ENCODE results near the gene CFAP251. TPM values are rescaled to one million over a fixed set of nuclear protein-coding genes. Genes with fewer than 3 reads are reported as not detected.

CFAP251 gene
- total and polyA plus RNA-seq, 2 of the 8 experiments (the other 6 are each of a cell fraction or from before 2014, with no cell fraction given): 1.8 to 2.9 TPM

DNA sequence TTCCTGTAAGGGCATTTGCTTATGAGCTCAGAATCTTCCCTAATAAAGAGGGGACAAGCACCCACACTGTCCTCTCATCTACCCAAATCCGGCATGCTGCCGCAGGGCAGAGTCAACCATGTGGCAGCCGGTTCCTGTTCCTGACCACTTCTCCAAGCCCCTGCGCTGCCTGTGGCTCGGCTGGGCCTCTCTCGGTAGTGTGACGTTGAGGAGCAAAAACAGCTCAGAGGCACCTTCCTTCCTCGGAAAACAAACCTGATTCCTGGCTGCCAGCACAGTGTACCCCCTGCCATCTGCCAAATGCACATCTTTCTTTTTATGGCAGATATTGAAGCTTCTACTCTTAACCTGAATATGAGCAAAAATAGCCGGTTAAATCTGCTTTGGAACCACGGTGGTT, 50.5 kb downstream of the CFAP251 start:
- no peaks in the 10 kb centered on the region for H3K27me3 ChIP-seq (replicated peaks in 1 of 4; ENCODE audit: control insufficient read depth in 3 of 4, extremely low read depth in 1 of 4, insufficient read depth in 3 of 4, low read length in 3 of 4)
- WGBS, 2 experiments (ENCODE audit: extremely low coverage in 1 of 2, insufficient coverage in 1 of 2, insufficient read length in 1 of 2, insufficient replicate concordance in 2 of 2, low coverage in 1 of 2, low lambda C conversion rate in 2 of 2, missing lambda C conversion rate in 1 of 2): 91% methylated on average over 10 of the region's 10 CpGs; no CpG with 5 or more reads in 1 of the 2 experiments

More for the DNA sequence above, 50.5 kb downstream of the CFAP251 start:
- Histone ChIP-seq H3K79me2 (ENCODE audit: control insufficient read depth in 1 of 2, insufficient read depth in 2 of 2, low read length in 2 of 2) (no peaks in the 10 kb centered on the region), H3K23me2 (ENCODE audit: low read depth, low read length) (no peaks in the 10 kb centered on the region), H3K4me3 (ENCODE audit: extremely low read depth in 1 of 4, insufficient read depth in 2 of 4, low read depth in 3 of 4, low read length in 4 of 4) (no peak overlapping the region), H3K14ac (ENCODE audit: insufficient read length) (no peak overlapping the region), H4K91ac (replicated peaks; ENCODE audit: insufficient read length, low read length) (no peak overlapping the region), H3K4me1 (replicated peaks in 1 of 4; ENCODE audit: control insufficient read depth in 3 of 4, insufficient read depth in 4 of 4, low read length in 3 of 4) (no peaks in the 10 kb centered on the region), H4K20me1 (replicated peaks in 1 of 2; ENCODE audit: control insufficient read depth in 1 of 2, insufficient read depth in 2 of 2, low read length in 2 of 2) (no peaks in the 10 kb centered on the region), H2AFZ (ENCODE audit: low read length) (no peak overlapping the region), H3K4ac (replicated peaks; ENCODE audit: insufficient read length, low read depth, low read length) (no peak overlapping the region), H3K18ac (ENCODE audit: extremely low read depth, low read length) (no peak overlapping the region), H2BK120ac (replicated peaks; ENCODE audit: low read depth, low read length) (no peak overlapping the region), H3K9me3 (ENCODE audit: insufficient read depth in 2 of 2, low read depth in 1 of 2, low read length in 1 of 2) (peaks cover 5% of the 10 kb centered on the region in 2 experiments; a peak in 2 of 4 replicates), H2AK5ac (ENCODE audit: low read depth, low read length) (no peak overlapping the region), H2BK12ac (ENCODE audit: low read depth, low read length) (no peak overlapping the region), H3K56ac (replicated peaks; ENCODE audit: insufficient read length, low read depth, low read length) (no peak overlapping the region), H4K8ac (ENCODE audit: extremely low read depth, insufficient read depth, low read length) (no peak overlapping the region), H3K9ac (replicated peaks in 1 of 4; ENCODE audit: extremely low read depth in 1 of 4, low read depth in 3 of 4, low read length in 3 of 4) (peak overlapping the region in 1 of 4 experiments; percentile 19; a peak in 1 of 7 replicates), H3K36me3 (ENCODE audit: control insufficient read depth in 2 of 4, insufficient read depth in 4 of 4, low read length in 3 of 4) (no peaks in the 10 kb centered on the region), H3K27ac (ENCODE audit: low read depth, low read length) (no peak overlapping the region), H2BK15ac (ENCODE audit: low read length) (no peak overlapping the region), H2BK20ac (ENCODE audit: low read length) (no peak overlapping the region), H3K23ac (ENCODE audit: insufficient read length) (no peak overlapping the region), H3K79me1 (ENCODE audit: low read depth, low read length) (no peaks in the 10 kb centered on the region), H3K4me2 (ENCODE audit: insufficient read depth in 1 of 2, low read depth in 2 of 2, low read length in 2 of 2) (no peak overlapping the region), H4K5ac (ENCODE audit: insufficient read length, low read depth, low read length) (no peak overlapping the region), H2BK5ac (ENCODE audit: low read depth, low read length) (no peak overlapping the region)
- ChIA-PET CTCF (ENCODE audit: partially characterized antibody) (interaction anchor here (1.1 to 1.6 kb wide), 4 partner anchors 17 to 157 kb away, joined by 3 to 5 read pairs (median 4); partner anchors contain the start of gene CFAP251), POLR2A (ENCODE audit: partially characterized antibody) (interaction anchor here (0.8 to 2.0 kb wide), 2 partner anchors 10 to 11 kb away, joined by 4 read pairs; no protein-coding TSS in a partner anchor)
- DNase-seq (ENCODE audit: low read depth in 1 of 2, low spot score in 2 of 2) (no peak), FAIRE-seq (no peak)
- no peak for TF ChIP-seq SAP30 (IDR thresholded peaks at IDR 0.05; ENCODE audit: insufficient read depth, insufficient replicate concordance, low read length)
- TF ChIP-seq TEAD4 (IDR thresholded peaks at IDR 0.05; ENCODE audit: low read depth, low read length): no peak
- TF ChIP-seq GABPA (IDR thresholded peaks at IDR 0.05; ENCODE audit: borderline replicate concordance, insufficient read depth, low read length): no peak
- TF ChIP-seq KDM1A (IDR thresholded peaks at IDR 0.05; ENCODE audit: borderline replicate concordance, low read length): no peak
- no peak for TF ChIP-seq RFX5 (IDR thresholded peaks at IDR 0.05; ENCODE audit: borderline replicate concordance, low read depth, low read length)

All from H1 (cell line).